ENCODE data around the gene FSIP1.

FSIP1 gene

DNA sequence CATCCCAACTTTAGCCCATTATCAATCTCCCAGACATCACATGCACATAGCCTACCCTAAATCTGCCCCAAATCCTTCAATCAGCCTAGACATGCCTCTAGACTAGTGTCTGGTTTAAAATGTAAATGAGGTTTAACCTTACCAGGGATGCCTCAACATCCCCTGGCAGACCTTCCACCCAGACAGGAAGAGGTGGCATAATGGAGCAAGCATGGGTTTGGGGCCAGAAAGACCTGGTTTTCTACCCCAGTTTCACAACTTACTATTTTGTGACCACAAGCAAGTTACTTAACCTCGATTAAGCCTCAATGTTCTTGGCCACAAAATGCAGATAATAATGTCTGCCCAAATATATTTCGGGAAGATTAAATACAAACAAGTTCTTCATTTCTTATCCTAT, 230.1 kb downstream of the FSIP1 start:
- no peak for TF ChIP-seq SIN3A (IDR thresholded peaks at IDR 0.05; ENCODE audit: borderline replicate concordance, insufficient read depth, low read length)
- TF ChIP-seq FOXP2 (optimal IDR thresholded peaks at IDR 0.05; ENCODE audit: borderline replicate concordance, extremely low read depth, extremely low read length, insufficient read depth): no peak
- TF ChIP-seq, protein P1, sequence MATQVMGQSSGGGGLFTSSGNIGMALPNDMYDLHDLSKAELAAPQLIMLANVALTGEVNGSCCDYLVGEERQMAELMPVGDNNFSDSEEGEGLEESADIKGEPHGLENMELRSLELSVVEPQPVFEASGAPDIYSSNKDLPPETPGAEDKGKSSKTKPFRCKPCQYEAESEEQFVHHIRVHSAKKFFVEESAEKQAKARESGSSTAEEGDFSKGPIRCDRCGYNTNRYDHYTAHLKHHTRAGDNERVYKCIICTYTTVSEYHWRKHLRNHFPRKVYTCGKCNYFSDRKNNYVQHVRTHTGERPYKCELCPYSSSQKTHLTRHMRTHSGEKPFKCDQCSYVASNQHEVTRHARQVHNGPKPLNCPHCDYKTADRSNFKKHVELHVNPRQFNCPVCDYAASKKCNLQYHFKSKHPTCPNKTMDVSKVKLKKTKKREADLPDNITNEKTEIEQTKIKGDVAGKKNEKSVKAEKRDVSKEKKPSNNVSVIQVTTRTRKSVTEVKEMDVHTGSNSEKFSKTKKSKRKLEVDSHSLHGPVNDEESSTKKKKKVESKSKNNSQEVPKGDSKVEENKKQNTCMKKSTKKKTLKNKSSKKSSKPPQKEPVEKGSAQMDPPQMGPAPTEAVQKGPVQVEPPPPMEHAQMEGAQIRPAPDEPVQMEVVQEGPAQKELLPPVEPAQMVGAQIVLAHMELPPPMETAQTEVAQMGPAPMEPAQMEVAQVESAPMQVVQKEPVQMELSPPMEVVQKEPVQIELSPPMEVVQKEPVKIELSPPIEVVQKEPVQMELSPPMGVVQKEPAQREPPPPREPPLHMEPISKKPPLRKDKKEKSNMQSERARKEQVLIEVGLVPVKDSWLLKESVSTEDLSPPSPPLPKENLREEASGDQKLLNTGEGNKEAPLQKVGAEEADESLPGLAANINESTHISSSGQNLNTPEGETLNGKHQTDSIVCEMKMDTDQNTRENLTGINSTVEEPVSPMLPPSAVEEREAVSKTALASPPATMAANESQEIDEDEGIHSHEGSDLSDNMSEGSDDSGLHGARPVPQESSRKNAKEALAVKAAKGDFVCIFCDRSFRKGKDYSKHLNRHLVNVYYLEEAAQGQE (IDR thresholded peaks at IDR 0.05; ENCODE audit: insufficient read depth in 1 of 2, low read depth in 2 of 2, low read length in 2 of 2): no peak
- no peak for TF ChIP-seq POLR2AphosphoS5 (IDR thresholded peaks at IDR 0.05; ENCODE audit: low read depth, low read length)
- TF ChIP-seq TAF1 (IDR thresholded peaks at IDR 0.05; ENCODE audit: borderline replicate concordance, insufficient read depth, low read length): no peak

DNA sequence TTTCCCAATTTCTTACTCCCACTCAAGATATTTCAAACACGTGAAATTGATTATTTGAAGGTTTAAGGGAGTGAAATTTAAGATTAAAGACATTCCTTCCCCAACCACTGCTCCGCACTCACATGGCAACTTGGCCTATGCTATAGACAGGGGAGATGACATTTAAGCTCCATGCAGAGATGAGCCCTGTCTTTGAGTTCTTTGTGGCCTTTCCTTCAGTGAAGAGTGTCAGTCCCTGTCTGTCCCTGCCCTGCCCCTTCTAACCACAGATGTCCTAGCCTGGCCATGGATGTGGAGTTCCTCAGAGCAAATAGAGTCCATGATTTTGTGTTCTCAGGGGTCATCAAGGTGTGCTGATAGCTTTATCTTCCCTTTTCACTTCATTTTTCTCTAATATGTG, 231.2 kb downstream of the FSIP1 start:
- TF ChIP-seq POLR2AphosphoS5 (IDR thresholded peaks at IDR 0.05; ENCODE audit: low read depth, low read length) (no peak), SIN3A (IDR thresholded peaks at IDR 0.05; ENCODE audit: borderline replicate concordance, insufficient read depth, low read length) (no peak), TAF1 (IDR thresholded peaks at IDR 0.05; ENCODE audit: borderline replicate concordance, insufficient read depth, low read length) (no peak), FOXP2 (optimal IDR thresholded peaks at IDR 0.05; ENCODE audit: borderline replicate concordance, extremely low read depth, extremely low read length, insufficient read depth) (no peak)
- TF ChIP-seq, protein P1 (IDR thresholded peaks at IDR 0.05; ENCODE audit: insufficient read depth in 1 of 2, low read depth in 2 of 2, low read length in 2 of 2): no peak
